Panc1 (cell line): Measurements from ENCODE around the gene CHRNB1. TPM values are rescaled to one million over a fixed set of nuclear protein-coding genes. Genes with fewer than 3 reads are reported as not detected.

ENCODE experiments used
- ATAC-seq: fragments of 200-7000 bp; cut with Tn5 transposase; 2 replicates; pipeline ENCODE4 v1.9.1; 2020; ENCODE audit warnings: mild to moderate bottlenecking, moderate library complexity
- BruUV-seq: library from RNA; stranded (reverse); fragments of 400-500 nt; replicated peaks from 2 replicates; lab custom pipeline; 2021; lab: Mats Ljungman, UMichigan
- CTCF ChIA-PET: fragments of 300-600 bp; sonication (Branson Sonifier 250); formaldehyde crosslinking; loops from one replicate; lab custom pipeline; 2022; ENCODE audit warnings: antibody characterized with exemption; lab: Charles Lee
- POLR2A ChIA-PET: fragments of 300-600 bp; sonication (Branson Sonifier 250); formaldehyde crosslinking; loops from one replicate; lab custom pipeline; 2022; ENCODE audit warnings: antibody characterized with exemption; lab: Charles Lee
- DNase-seq: peaks from one replicate; pipeline ENCODE4 v3.0.0-alpha.2; 2010; ENCODE audit warnings: low read depth, low spot score
- H3K27ac ChIP-seq: 2 replicates; pipeline ENCODE4 v1.5.1; 2011; ENCODE audit warnings: mild to moderate bottlenecking, low read length, inconsistent platforms
- H3K27me3 ChIP-seq: fragments of 200-500 bp; sonication (Bioruptor generic); 2 replicates; pipeline ENCODE4 v1.6.0; 2014; ENCODE audit warnings: low read length, inconsistent platforms; ENCODE audit not compliant: control insufficient read depth, insufficient read depth
- H3K36me3 ChIP-seq: fragments of 200-500 bp; sonication (Bioruptor generic); 2 replicates; pipeline ENCODE4 v1.5.1; 2014; ENCODE audit warnings: inconsistent platforms, mild to moderate bottlenecking, low read length, moderate library complexity; ENCODE audit not compliant: control insufficient read depth, insufficient read depth
- H3K4me1 ChIP-seq: 2 replicates; pipeline ENCODE4 v1.5.1; 2011; ENCODE audit warnings: inconsistent platforms, mild to moderate bottlenecking, low read length, moderate library complexity; ENCODE audit not compliant: control insufficient read depth, insufficient read depth
- H3K4me3 ChIP-seq, 2 experiments: 2 replicates each; pipeline ENCODE4 v1.5.1; 2011 to 2012; ENCODE audit warnings: low read depth in 2 of 2, low read length in 2 of 2, mild to moderate bottlenecking in 2 of 2, inconsistent platforms in 1 of 2, moderate library complexity in 1 of 2
- H3K9me3 ChIP-seq: fragments of 200-500 bp; sonication (Bioruptor generic); 2 replicates; pipeline ENCODE4 v1.5.1; 2014; ENCODE audit warnings: low read depth, mild to moderate bottlenecking, inconsistent platforms, low read length, moderate library complexity; ENCODE audit not compliant: control insufficient read depth, insufficient read depth
- POLR2AphosphoS5 ChIP-seq: IDR thresholded peaks from 2 replicates; pipeline ENCODE4 v1.6.1; 2012; ENCODE audit warnings: mild to moderate bottlenecking, low read depth, low read length, moderate library complexity
- SIN3A ChIP-seq: IDR thresholded peaks from 2 replicates; pipeline ENCODE4 v1.6.1; 2012; ENCODE audit warnings: low read depth, mild to moderate bottlenecking, low read length, moderate library complexity, borderline replicate concordance; ENCODE audit not compliant: insufficient read depth
- TCF7L2 ChIP-seq: IDR thresholded peaks from 2 replicates; pipeline ENCODE4 v1.6.1; 2011; ENCODE audit warnings: mild to moderate bottlenecking, low read depth, low read length, inconsistent platforms
- in situ Hi-C: cut with HindIII; loops from 2 replicates; pipeline ENCODE4 v1.10.0; 2016; ENCODE audit warnings: low sequenced_read_pairs, low pct_unique_long_range_greater_than_20kb
- intact Hi-C: fragments of 100-400 bp; cut with micrococcal nuclease; formaldehyde crosslinking; loops from one replicate; pipeline ENCODE4 v1.10.0; 2022; ENCODE audit not compliant: unreplicated experiment
- total RNA-seq: library from RNA; stranded (reverse); gene quantifications from one replicate; pipeline ENCODE4 v1.2.1, GENCODE V29; 2021; ENCODE audit not compliant: unreplicated experiment
- TF ChIP-seq, protein P1 (sequence below): fragments of 450-650 bp; IDR thresholded peaks from 2 replicates; pipeline ENCODE4 v1.5.1; 2017; ENCODE audit warnings: mild to moderate bottlenecking
- TF ChIP-seq, protein P2 (sequence below), 2 experiments: IDR thresholded peaks; 2 replicates each; pipeline ENCODE4 v1.6.1; 2011 to 2012; ENCODE audit warnings: low read depth in 2 of 2, control low read depth in 1 of 2, low read length in 1 of 2, mild to moderate bottlenecking in 1 of 2, moderate library complexity in 1 of 2; ENCODE audit not compliant: insufficient read depth in 1 of 2

CHRNB1 gene
- total RNA-seq, 1 experiment from 2014 or later = 14.3 TPM

DNA sequence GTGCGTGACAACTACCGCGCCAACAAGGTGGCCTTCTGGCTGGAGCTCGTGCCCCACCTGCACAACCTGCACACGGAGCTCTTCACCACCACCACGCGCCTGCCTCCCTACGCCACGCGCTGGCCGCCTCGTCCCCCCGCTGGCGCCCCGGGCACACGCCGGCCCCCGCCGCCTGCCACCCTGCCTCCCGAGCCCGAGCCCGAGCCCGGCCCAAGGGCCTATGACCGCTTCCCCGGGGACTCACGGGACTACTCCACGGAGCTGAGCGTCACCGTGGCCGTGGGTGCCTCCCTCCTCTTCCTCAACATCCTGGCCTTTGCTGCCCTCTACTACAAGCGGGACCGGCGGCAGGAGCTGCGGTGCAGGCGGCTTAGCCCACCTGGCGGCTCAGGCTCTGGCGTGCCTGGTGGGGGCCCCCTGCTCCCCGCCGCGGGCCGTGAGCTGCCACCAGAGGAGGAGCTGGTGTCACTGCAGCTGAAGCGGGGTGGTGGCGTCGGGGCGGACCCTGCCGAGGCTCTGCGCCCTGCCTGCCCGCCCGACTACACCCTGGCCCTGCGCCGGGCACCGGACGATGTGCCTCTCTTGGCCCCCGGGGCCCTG lies 27.7 kb upstream of the CHRNB1 start:
- BruUV-seq = no TSS peak
- intact Hi-C loops = no loop called here

DNA sequence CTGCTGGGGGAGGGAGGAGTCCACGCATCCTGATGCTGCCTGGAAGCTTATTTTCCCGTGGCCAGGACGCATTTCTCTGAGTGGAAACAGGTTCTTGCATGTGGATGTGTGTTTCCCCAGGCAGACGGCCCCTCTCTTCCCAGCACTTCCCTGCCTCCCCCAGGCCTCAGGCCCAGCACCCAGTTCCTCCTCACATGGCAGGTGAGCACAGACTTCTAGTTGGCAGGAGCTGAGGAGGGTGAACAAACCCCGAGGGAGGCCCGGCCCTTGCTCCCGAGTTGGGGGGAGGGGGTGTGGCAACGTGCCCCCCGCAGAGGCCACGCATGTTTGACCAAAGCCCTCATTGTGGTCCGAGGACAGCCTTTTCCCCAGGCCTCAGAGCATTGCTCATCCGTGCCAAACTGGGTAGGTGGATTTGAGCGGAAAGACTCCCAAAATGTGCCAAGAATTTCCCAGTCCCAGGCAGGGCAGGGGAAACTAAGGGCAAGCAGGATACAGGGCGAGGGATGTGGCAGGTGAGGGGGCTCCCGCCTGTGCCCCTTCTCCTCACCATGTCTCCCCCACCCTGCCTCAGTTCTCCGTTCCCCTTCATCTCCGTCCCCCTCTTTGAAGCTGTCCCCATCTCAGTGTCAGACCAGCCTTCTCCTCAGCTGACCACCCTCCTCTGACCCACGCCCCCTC lies 26.2 kb upstream of the CHRNB1 start:
- BruUV-seq = no TSS peak
- in situ Hi-C loops (no loop called here), intact Hi-C loops (no loop called here)
- TF ChIP-seq POLR2AphosphoS5 = no peak
- TF ChIP-seq, protein P1, sequence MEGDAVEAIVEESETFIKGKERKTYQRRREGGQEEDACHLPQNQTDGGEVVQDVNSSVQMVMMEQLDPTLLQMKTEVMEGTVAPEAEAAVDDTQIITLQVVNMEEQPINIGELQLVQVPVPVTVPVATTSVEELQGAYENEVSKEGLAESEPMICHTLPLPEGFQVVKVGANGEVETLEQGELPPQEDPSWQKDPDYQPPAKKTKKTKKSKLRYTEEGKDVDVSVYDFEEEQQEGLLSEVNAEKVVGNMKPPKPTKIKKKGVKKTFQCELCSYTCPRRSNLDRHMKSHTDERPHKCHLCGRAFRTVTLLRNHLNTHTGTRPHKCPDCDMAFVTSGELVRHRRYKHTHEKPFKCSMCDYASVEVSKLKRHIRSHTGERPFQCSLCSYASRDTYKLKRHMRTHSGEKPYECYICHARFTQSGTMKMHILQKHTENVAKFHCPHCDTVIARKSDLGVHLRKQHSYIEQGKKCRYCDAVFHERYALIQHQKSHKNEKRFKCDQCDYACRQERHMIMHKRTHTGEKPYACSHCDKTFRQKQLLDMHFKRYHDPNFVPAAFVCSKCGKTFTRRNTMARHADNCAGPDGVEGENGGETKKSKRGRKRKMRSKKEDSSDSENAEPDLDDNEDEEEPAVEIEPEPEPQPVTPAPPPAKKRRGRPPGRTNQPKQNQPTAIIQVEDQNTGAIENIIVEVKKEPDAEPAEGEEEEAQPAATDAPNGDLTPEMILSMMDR = no peak
- no peak for TF ChIP-seq SIN3A
- TF ChIP-seq, protein P2, sequence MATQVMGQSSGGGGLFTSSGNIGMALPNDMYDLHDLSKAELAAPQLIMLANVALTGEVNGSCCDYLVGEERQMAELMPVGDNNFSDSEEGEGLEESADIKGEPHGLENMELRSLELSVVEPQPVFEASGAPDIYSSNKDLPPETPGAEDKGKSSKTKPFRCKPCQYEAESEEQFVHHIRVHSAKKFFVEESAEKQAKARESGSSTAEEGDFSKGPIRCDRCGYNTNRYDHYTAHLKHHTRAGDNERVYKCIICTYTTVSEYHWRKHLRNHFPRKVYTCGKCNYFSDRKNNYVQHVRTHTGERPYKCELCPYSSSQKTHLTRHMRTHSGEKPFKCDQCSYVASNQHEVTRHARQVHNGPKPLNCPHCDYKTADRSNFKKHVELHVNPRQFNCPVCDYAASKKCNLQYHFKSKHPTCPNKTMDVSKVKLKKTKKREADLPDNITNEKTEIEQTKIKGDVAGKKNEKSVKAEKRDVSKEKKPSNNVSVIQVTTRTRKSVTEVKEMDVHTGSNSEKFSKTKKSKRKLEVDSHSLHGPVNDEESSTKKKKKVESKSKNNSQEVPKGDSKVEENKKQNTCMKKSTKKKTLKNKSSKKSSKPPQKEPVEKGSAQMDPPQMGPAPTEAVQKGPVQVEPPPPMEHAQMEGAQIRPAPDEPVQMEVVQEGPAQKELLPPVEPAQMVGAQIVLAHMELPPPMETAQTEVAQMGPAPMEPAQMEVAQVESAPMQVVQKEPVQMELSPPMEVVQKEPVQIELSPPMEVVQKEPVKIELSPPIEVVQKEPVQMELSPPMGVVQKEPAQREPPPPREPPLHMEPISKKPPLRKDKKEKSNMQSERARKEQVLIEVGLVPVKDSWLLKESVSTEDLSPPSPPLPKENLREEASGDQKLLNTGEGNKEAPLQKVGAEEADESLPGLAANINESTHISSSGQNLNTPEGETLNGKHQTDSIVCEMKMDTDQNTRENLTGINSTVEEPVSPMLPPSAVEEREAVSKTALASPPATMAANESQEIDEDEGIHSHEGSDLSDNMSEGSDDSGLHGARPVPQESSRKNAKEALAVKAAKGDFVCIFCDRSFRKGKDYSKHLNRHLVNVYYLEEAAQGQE (IDR thresholded peaks at IDR 0.05; ENCODE audit: insufficient read depth in 1 of 2, low read depth in 2 of 2, low read length in 1 of 2) = no peak
- TF ChIP-seq TCF7L2 = no peak
- ChIA-PET CTCF (interaction anchor here (0.6 kb wide), 1 partner anchor 15 kb away, joined by 4 read pairs; no protein-coding TSS in a partner anchor), POLR2A (no interaction called here)
- Histone ChIP-seq H3K27me3 (no peaks in the 10 kb centered on the region), H3K27ac (no peak overlapping the region), H3K4me1 (no peaks in the 10 kb centered on the region), H3K36me3 (no peaks in the 10 kb centered on the region), H3K9me3 (no peaks in the 10 kb centered on the region), H3K4me3 (no peak overlapping the region)
- ATAC-seq (no peak), DNase-seq (no peak)

More for the DNA sequence above, 27.7 kb upstream of the CHRNB1 start:
- Histone ChIP-seq H3K27me3 (no peaks in the 10 kb centered on the region), H3K27ac (no peak overlapping the region), H3K4me3 (no peak overlapping the region), H3K4me1 (no peaks in the 10 kb centered on the region), H3K9me3 (no peaks in the 10 kb centered on the region), H3K36me3 (no peaks in the 10 kb centered on the region)
- in situ Hi-C loops = no loop called here
- DNase-seq (no peak), ATAC-seq (no peak)
- TF ChIP-seq TCF7L2 = no peak
- no peak for TF ChIP-seq POLR2AphosphoS5
- TF ChIP-seq, protein P1 = no peak
- TF ChIP-seq SIN3A = no peak
- TF ChIP-seq, protein P2 (IDR thresholded peaks at IDR 0.05; ENCODE audit: insufficient read depth in 1 of 2, low read depth in 2 of 2, low read length in 1 of 2) = no peak
- CTCF ChIA-PET = no interaction called here
- POLR2A ChIA-PET = no interaction called here
